ENCODE measurements around the gene STX7.

GRCh38 chr6:132525866-132526265, 12.9 kb upstream of the STX7 start:
- TF ChIP-seq POLR2A (IDR thresholded peaks at IDR 0.05): no peak
- TF ChIP-seq CTCF (IDR thresholded peaks at IDR 0.05 in 8 of 11, conservative IDR thresholded peaks at IDR 0.05 in 3 of 11): no peak
- no peak for TF ChIP-seq POLR2AphosphoS5 (IDR thresholded peaks at IDR 0.05)
